ENCODE results near the gene CD101. TPM values are rescaled to one million over a fixed set of nuclear protein-coding genes. Genes with fewer than 3 reads are reported as not detected.

Gene CD101
- total RNA-seq, 4 donors from 2014 or later = 0.35 to 5.3 (median 0.84) TPM

- Histone ChIP-seq H3K9me3 (no peaks in the 10 kb centered on the region), H3K4me3 (no peak overlapping the region), H3K27me3 (no peaks in the 10 kb centered on the region), H3K4me1 (no peaks in the 10 kb centered on the region), H3K27ac (no peak overlapping the region), H3K36me3 (no peaks in the 10 kb centered on the region)
- WGBS, 2 donors (ENCODE audit: low coverage in 1 of 2) = 93 to 100% methylated on average over 3 of the region's 5 CpGs
- ATAC-seq = no peak
- TF ChIP-seq POLR2A (IDR thresholded peaks at IDR 0.05) = no peak
These were observed 11.8 kb downstream of the CD101 start for GRCh38 chr1:117013309-117013858.

GRCh38 chr1:117014209-117014608, 12.6 kb downstream of the CD101 start:
- Histone ChIP-seq H3K4me3 (no peak overlapping the region), H3K36me3 (no peaks in the 10 kb centered on the region), H3K9me3 (no peaks in the 10 kb centered on the region), H3K27me3 (no peaks in the 10 kb centered on the region), H3K27ac (no peak overlapping the region), H3K4me1 (no peaks in the 10 kb centered on the region)
- ATAC-seq = no peak
- TF ChIP-seq EP300 (IDR thresholded peaks at IDR 0.05) (no peak), POLR2AphosphoS5 (IDR thresholded peaks at IDR 0.05) (no peak), POLR2A (IDR thresholded peaks at IDR 0.05) (no peak)
- TF ChIP-seq, protein P1, sequence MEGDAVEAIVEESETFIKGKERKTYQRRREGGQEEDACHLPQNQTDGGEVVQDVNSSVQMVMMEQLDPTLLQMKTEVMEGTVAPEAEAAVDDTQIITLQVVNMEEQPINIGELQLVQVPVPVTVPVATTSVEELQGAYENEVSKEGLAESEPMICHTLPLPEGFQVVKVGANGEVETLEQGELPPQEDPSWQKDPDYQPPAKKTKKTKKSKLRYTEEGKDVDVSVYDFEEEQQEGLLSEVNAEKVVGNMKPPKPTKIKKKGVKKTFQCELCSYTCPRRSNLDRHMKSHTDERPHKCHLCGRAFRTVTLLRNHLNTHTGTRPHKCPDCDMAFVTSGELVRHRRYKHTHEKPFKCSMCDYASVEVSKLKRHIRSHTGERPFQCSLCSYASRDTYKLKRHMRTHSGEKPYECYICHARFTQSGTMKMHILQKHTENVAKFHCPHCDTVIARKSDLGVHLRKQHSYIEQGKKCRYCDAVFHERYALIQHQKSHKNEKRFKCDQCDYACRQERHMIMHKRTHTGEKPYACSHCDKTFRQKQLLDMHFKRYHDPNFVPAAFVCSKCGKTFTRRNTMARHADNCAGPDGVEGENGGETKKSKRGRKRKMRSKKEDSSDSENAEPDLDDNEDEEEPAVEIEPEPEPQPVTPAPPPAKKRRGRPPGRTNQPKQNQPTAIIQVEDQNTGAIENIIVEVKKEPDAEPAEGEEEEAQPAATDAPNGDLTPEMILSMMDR (IDR thresholded peaks at IDR 0.05) = no peak
- 83 to 93% methylated on average over 5 of the region's 5 CpGs for WGBS, 2 donors (ENCODE audit: low coverage in 1 of 2)

GRCh38 chr1:117015724-117016123, 14.2 kb downstream of the CD101 start:
- Histone ChIP-seq H3K27me3 (no peaks in the 10 kb centered on the region), H3K36me3 (no peaks in the 10 kb centered on the region), H3K9me3 (no peaks in the 10 kb centered on the region), H3K4me3 (no peak overlapping the region), H3K4me1 (no peaks in the 10 kb centered on the region), H3K27ac (no peak overlapping the region)
- TF ChIP-seq, protein P1 (IDR thresholded peaks at IDR 0.05) = no peak
- no peak for TF ChIP-seq POLR2A (IDR thresholded peaks at IDR 0.05)
- no peak for TF ChIP-seq POLR2AphosphoS5 (IDR thresholded peaks at IDR 0.05)
- no peak for TF ChIP-seq EP300 (IDR thresholded peaks at IDR 0.05)
- 84 to 100% methylated on average over 2 to 3 of the region's 3 CpGs for WGBS, 2 donors (ENCODE audit: low coverage in 1 of 2)
- no peak for ATAC-seq

DNA sequence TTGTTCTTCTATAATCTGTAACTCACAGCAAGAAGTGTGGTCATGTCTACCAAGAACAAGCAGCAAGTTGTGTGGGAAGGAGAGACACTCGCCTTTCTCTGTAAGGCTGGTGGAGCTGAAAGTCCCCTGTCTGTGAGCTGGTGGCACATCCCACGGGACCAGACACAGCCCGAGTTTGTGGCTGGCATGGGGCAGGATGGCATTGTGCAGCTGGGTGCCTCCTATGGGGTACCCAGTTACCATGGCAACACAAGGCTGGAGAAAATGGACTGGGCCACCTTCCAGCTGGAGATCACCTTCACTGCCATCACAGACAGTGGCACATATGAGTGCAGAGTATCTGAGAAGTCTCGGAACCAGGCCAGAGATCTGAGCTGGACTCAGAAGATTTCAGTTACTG, 15.5 kb downstream of the CD101 start:
- 100% methylated on average over 1 of the region's 4 CpGs; no CpG with 5 or more reads in 1 of the 2 donors for WGBS, 2 donors (ENCODE audit: low coverage in 1 of 2)
- TF ChIP-seq POLR2A (IDR thresholded peaks at IDR 0.05) (no peak), POLR2AphosphoS5 (IDR thresholded peaks at IDR 0.05) (no peak), EP300 (IDR thresholded peaks at IDR 0.05) (no peak)
- TF ChIP-seq, protein P1 (IDR thresholded peaks at IDR 0.05) = no peak
- H3K36me3 ChIP-seq = no peaks in the 10 kb centered on the region

GRCh38 chr1:117017648-117018047, 16.1 kb downstream of the CD101 start:
- 42 to 57% methylated on average over 1 to 3 of the region's 3 CpGs for WGBS, 2 donors (ENCODE audit: low coverage in 1 of 2)
- Histone ChIP-seq H3K27me3 (no peaks in the 10 kb centered on the region), H3K36me3 (no peaks in the 10 kb centered on the region), H3K9me3 (no peaks in the 10 kb centered on the region), H3K4me3 (no peak overlapping the region), H3K4me1 (no peaks in the 10 kb centered on the region), H3K27ac (no peak overlapping the region)
- TF ChIP-seq, protein P1 (IDR thresholded peaks at IDR 0.05) = no peak
- TF ChIP-seq POLR2AphosphoS5 (IDR thresholded peaks at IDR 0.05) (no peak), POLR2A (IDR thresholded peaks at IDR 0.05) (no peak), EP300 (IDR thresholded peaks at IDR 0.05) (no peak)
- ATAC-seq = no peak

More for the DNA sequence above, 15.5 kb downstream of the CD101 start:
- no peak for ATAC-seq
- Histone ChIP-seq H3K4me3 (no peak overlapping the region), H3K27ac (no peak overlapping the region), H3K4me1 (no peaks in the 10 kb centered on the region), H3K9me3 (no peaks in the 10 kb centered on the region), H3K27me3 (no peaks in the 10 kb centered on the region)
